IMR-90 (cell line): ENCODE data around the gene ZNF593OS. TPM values are rescaled to one million over a fixed set of nuclear protein-coding genes. Genes with fewer than 3 reads are reported as not detected.

ENCODE experiments used
- ATAC-seq: fragments of 200-7000 bp; cut with Tn5 transposase; 2 replicates; pipeline ENCODE4 v1.9.1; 2020; ENCODE audit warnings: low read depth, mild to moderate bottlenecking, moderate library complexity
- BruUV-seq: library from RNA; stranded (reverse); fragments of 400-500 nt; replicated peaks from 2 replicates; lab custom pipeline; 2021; lab: Mats Ljungman, UMichigan
- CTCF ChIA-PET: fragments of 300-600 bp; formaldehyde crosslinking; extraction: SDS; loops from one replicate; lab custom pipeline; 2021; ENCODE audit warnings: antibody characterized with exemption; lab: Yijun Ruan, JAX
- POLR2A ChIA-PET: fragments of 300-600 bp; sonication (Branson Sonifier 250); formaldehyde crosslinking; loops from one replicate; lab custom pipeline; 2022; ENCODE audit warnings: antibody characterized with exemption; ENCODE audit not compliant: unreplicated experiment; lab: Charles Lee
- DNase-seq: peaks from one replicate; pipeline ENCODE4 v3.0.0; 2013
- H2AFZ ChIP-seq: replicated peaks from 2 replicates; pipeline ENCODE3; 2013; ENCODE audit warnings: low read length, mild to moderate bottlenecking; ENCODE audit not compliant: poor library complexity
- H2AK5ac ChIP-seq: 2 replicates; pipeline ENCODE4 v1.6.1; 2013; ENCODE audit warnings: low read depth, low read length, inconsistent platforms
- H2AK9ac ChIP-seq: replicated peaks from 2 replicates; pipeline ENCODE3; 2013; ENCODE audit warnings: mild to moderate bottlenecking, low read depth, low read length, moderate library complexity; ENCODE audit not compliant: poor library complexity
- H2BK120ac ChIP-seq: 2 replicates; pipeline ENCODE4 v1.6.1; 2013; ENCODE audit warnings: low read depth, low read length, inconsistent platforms
- H2BK15ac ChIP-seq: 3 replicates; pipeline ENCODE4 v1.6.1; 2013; ENCODE audit warnings: low read depth, low read length, inconsistent platforms
- H2BK20ac ChIP-seq: 2 replicates; pipeline ENCODE4 v1.6.1; 2013; ENCODE audit warnings: low read depth, mild to moderate bottlenecking, inconsistent platforms, low read length, moderate library complexity
- H2BK5ac ChIP-seq: 2 replicates; pipeline ENCODE4 v1.6.1; 2013; ENCODE audit warnings: mild to moderate bottlenecking, low read depth, low read length, inconsistent platforms; ENCODE audit not compliant: poor library complexity, severe bottlenecking
- H3K14ac ChIP-seq: replicated peaks from 2 replicates; pipeline ENCODE4 v1.6.1; 2013; ENCODE audit warnings: low read depth, low read length, inconsistent platforms
- H3K18ac ChIP-seq: 2 replicates; pipeline ENCODE4 v1.6.1; 2013; ENCODE audit warnings: low read depth, low read length, control low read depth
- H3K23ac ChIP-seq: 2 replicates; pipeline ENCODE4 v1.6.1; 2013; ENCODE audit warnings: low read depth, low read length, inconsistent platforms
- H3K27ac ChIP-seq: 2 replicates; pipeline ENCODE4 v1.5.1; 2013; ENCODE audit warnings: mild to moderate bottlenecking, control low read depth, low read length; ENCODE audit not compliant: insufficient read depth
- H3K27me3 ChIP-seq: 2 replicates; pipeline ENCODE4 v1.6.1; 2013; ENCODE audit warnings: low read length; ENCODE audit not compliant: control insufficient read depth, insufficient read depth
- H3K36me3 ChIP-seq: 2 replicates; pipeline ENCODE4 v1.6.1; 2013; ENCODE audit warnings: low read length, mixed read lengths; ENCODE audit not compliant: control insufficient read depth, insufficient read depth
- H3K4ac ChIP-seq: 2 replicates; pipeline ENCODE4 v1.6.1; 2013; ENCODE audit warnings: low read depth, low read length, inconsistent platforms
- H3K4me1 ChIP-seq: 2 replicates; pipeline ENCODE4 v1.6.1; 2013; ENCODE audit warnings: low read length, mixed read lengths; ENCODE audit not compliant: control insufficient read depth, insufficient read depth
- H3K4me2 ChIP-seq: 2 replicates; pipeline ENCODE4 v1.6.1; 2013; ENCODE audit warnings: low read depth, mild to moderate bottlenecking, control low read depth, low read length, moderate library complexity
- H3K4me3 ChIP-seq: 2 replicates; pipeline ENCODE4 v1.5.1; 2013; ENCODE audit warnings: low read depth, mild to moderate bottlenecking, control low read depth, low read length, moderate library complexity; ENCODE audit not compliant: insufficient read depth
- H3K56ac ChIP-seq: 2 replicates; pipeline ENCODE4 v1.6.1; 2013; ENCODE audit warnings: low read length, inconsistent platforms; ENCODE audit not compliant: insufficient read depth; ENCODE audit errors: extremely low read depth
- H3K79me1 ChIP-seq, 2 experiments: 2 replicates each; pipeline ENCODE4 v1.6.1; 2013; ENCODE audit warnings: low read length in 2 of 2, inconsistent platforms in 1 of 2, low read depth in 1 of 2
- H3K9ac ChIP-seq: 2 replicates; pipeline ENCODE4 v1.6.1; 2013; ENCODE audit warnings: low read depth, low read length, control low read depth
- H3K9me1 ChIP-seq: 2 replicates; pipeline ENCODE4 v1.6.1; 2013; ENCODE audit warnings: low read length, inconsistent platforms; ENCODE audit not compliant: insufficient read depth
- H3K9me3 ChIP-seq: 2 replicates; pipeline ENCODE4 v1.6.1; 2013; ENCODE audit warnings: low read length; ENCODE audit not compliant: control insufficient read depth, insufficient read depth
- H4K20me1 ChIP-seq: 2 replicates; pipeline ENCODE4 v1.6.1; 2013; ENCODE audit warnings: low read length, inconsistent platforms; ENCODE audit not compliant: insufficient read depth
- H4K5ac ChIP-seq: 2 replicates; pipeline ENCODE4 v1.6.1; 2013; ENCODE audit warnings: mild to moderate bottlenecking, low read depth, low read length, control low read depth
- H4K8ac ChIP-seq, 2 experiments: 2 replicates each; pipeline ENCODE4 v1.6.1; 2013; ENCODE audit warnings: low read depth in 2 of 2, low read length in 2 of 2, control low read depth in 1 of 2, inconsistent platforms in 1 of 2
- H4K91ac ChIP-seq: 2 replicates; pipeline ENCODE4 v1.6.1; 2013; ENCODE audit warnings: low read depth, low read length, inconsistent platforms; ENCODE audit not compliant: insufficient read depth
- BHLHE40 ChIP-seq: fragments of 150-350 bp; IDR thresholded peaks from 2 replicates; pipeline ENCODE4 v1.6.1; 2016; ENCODE audit warnings: mild to moderate bottlenecking, low read depth, low read length
- CEBPB ChIP-seq: IDR thresholded peaks from 2 replicates; pipeline ENCODE4 v1.6.1; 2012; ENCODE audit warnings: low read depth, low read length, improper control_type of control experiment
- MAZ ChIP-seq: IDR thresholded peaks from 2 replicates; pipeline ENCODE4 v1.6.1; 2012; ENCODE audit warnings: low read depth, mild to moderate bottlenecking, low read length, improper control_type of control experiment, moderate library complexity, borderline replicate concordance
- MXI1 ChIP-seq: IDR thresholded peaks from 2 replicates; pipeline ENCODE4 v1.6.1; 2012; ENCODE audit warnings: low read depth, mild to moderate bottlenecking, low read length, moderate library complexity, borderline replicate concordance
- SMC3 ChIP-seq: fragments of 150-350 bp; IDR thresholded peaks from 2 replicates; pipeline ENCODE4 v1.6.1; 2016; ENCODE audit warnings: low read depth, mild to moderate bottlenecking, antibody characterized with exemption, low read length, moderate library complexity
- USF2 ChIP-seq: fragments of 150-350 bp; IDR thresholded peaks from 2 replicates; pipeline ENCODE4 v1.6.1; 2017; ENCODE audit warnings: mild to moderate bottlenecking, antibody characterized with exemption, low read length, low read depth
- WGBS, 2 experiments: methylation state at CpG; one replicate each; pipeline versions ENCODE4 v1.1.5 to v1.1.7; 2013; ENCODE audit warnings: missing lambda C conversion rate in 2 of 2; ENCODE audit not compliant: insufficient read length in 1 of 2; ENCODE audit errors: extremely low coverage in 2 of 2; 5-methylcytosine and 5-hydroxymethylcytosine counted together
- dilution Hi-C: fragments of 300-500 bp; cut with HindIII; formaldehyde crosslinking; loops from one replicate; pipeline ENCODE4 v1.14.3; 2018; ENCODE audit warnings: low sequenced_read_pairs; ENCODE audit not compliant: unreplicated experiment
- in situ Hi-C: fragments of 300-500 bp; cut with MboI; formaldehyde crosslinking; loops from 3 replicates; pipeline ENCODE4 v1.14.3; 2019; ENCODE audit warnings: low sequenced_read_pairs, inconsistent platforms, mixed read lengths
- intact Hi-C: fragments of 100-400 bp; cut with micrococcal nuclease; formaldehyde crosslinking; loops from 2 replicates; pipeline ENCODE4 v1.10.0; 2022
- polyA plus RNA-seq, 3 experiments: library from polyadenylated mRNA; depleted of rRNA; stranded (reverse); fragments of >200 nt; gene quantifications; 2 replicates each; pipeline ENCODE4 v1.2.3, GENCODE V29; 2012; ENCODE audit warnings: low replicate concordance in 1 of 3
- total RNA-seq: library from RNA; depleted of rRNA; stranded (reverse); fragments of >200 nt; gene quantifications from 2 replicates; pipeline ENCODE4 v1.2.3, GENCODE V29; 2012
- TF ChIP-seq, protein P1 (sequence below): conservative IDR thresholded peaks from 2 replicates; pipeline ENCODE4 v1.5.1; 2012; ENCODE audit warnings: mild to moderate bottlenecking, low read depth, low read length, improper control_type of control experiment

The ZNF593OS gene
- total and polyA plus RNA-seq, 2 of the 4 experiments (the other 2 are of a cell fraction): not detected

DNA sequence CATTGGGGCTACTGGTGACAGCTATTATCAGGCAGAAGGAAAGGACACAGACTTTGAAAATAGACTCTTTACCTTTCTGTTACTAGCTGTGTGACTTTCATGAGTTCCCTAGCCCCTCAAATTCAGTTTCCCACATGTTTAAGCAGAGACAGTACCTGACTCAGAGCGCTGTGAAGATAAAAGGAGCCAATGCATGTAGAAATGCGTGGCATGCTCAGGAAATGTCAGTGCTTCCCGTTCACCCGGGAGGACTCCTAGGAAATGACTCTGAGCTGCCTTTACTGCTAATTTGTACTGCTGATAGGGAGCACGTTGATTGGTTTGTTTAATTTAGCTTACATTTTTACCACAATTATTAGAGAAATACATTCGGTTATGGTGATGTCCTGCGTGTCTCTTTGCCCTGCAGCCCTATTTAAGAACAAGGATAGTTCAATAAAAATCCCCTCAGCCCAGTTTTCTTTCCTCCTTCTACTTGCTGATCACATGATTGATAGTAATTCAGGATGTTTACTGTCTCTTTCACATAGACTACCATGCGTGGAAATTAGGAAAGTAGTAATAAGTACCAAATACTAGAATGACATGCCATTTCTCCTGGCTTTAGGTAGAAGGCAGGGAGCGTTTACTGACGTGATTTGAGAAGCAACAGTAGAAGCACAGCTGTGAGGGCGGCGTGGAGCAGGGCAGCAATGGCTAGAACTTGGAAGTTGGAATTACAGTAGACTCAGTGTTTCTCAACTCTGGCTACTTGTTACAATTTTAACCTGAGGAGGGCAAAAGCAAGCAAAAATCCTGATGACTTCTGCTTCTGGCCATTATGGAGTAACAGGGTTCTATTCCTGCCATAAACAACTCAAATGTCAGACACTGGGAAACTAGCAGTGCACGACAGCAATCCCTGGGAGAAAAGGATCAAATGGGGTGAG is 44.1 kb downstream of the ZNF593OS start (continued):
- no peak for TF ChIP-seq USF2

GRCh38 chr1:26126321-26127084 is 45.1 kb downstream of the ZNF593OS start:
- Histone ChIP-seq H4K5ac (no peak overlapping the region), H3K9me1 (no peaks in the 10 kb centered on the region), H3K9ac (no peak overlapping the region), H2AFZ (no peak overlapping the region), H3K18ac (no peak overlapping the region), H2AK5ac (no peak overlapping the region), H4K8ac (no peak overlapping the region), H3K36me3 (peaks cover 4% of the 10 kb centered on the region; the same call in 1 of the 2 replicates), H2BK120ac (no peak overlapping the region), H3K23ac (no peak overlapping the region), H2AK9ac (no peak overlapping the region), H3K14ac (no peak overlapping the region), H4K91ac (no peak overlapping the region), H4K20me1 (no peaks in the 10 kb centered on the region), H3K9me3 (no peaks in the 10 kb centered on the region), H3K27ac (no peak overlapping the region), H3K79me1 (no peaks in the 10 kb centered on the region; a peak in 1 of 4 replicates), H2BK20ac (no peak overlapping the region), H3K4me1 (0 out of 2 replicates have a peak, but pooled peaks cover 1% of the 10 kb centered on the region), H2BK5ac (no peak overlapping the region), H3K4me2 (no peak overlapping the region), H3K4ac (no peak overlapping the region), H3K56ac (no peak overlapping the region), H3K4me3 (no peak overlapping the region), H2BK15ac (no peak overlapping the region), H3K27me3 (peaks cover 11% of the 10 kb centered on the region)
- CTCF ChIA-PET: interaction anchor here (0.7 to 1.3 kb wide), 2 partner anchors 19 to 25 kb away, joined by 7 to 8 read pairs; no protein-coding TSS in a partner anchor
- in situ Hi-C loops: no loop called here
- dilution Hi-C loops: no loop called here
- no CpG with 5 or more reads among the region's 9 CpGs for WGBS, 2 experiments
- no peak for ATAC-seq
- BruUV-seq: no TSS peak
- intact Hi-C loops: no loop called here
- peak; percentile 26 for DNase-seq
- TF ChIP-seq, protein P1, sequence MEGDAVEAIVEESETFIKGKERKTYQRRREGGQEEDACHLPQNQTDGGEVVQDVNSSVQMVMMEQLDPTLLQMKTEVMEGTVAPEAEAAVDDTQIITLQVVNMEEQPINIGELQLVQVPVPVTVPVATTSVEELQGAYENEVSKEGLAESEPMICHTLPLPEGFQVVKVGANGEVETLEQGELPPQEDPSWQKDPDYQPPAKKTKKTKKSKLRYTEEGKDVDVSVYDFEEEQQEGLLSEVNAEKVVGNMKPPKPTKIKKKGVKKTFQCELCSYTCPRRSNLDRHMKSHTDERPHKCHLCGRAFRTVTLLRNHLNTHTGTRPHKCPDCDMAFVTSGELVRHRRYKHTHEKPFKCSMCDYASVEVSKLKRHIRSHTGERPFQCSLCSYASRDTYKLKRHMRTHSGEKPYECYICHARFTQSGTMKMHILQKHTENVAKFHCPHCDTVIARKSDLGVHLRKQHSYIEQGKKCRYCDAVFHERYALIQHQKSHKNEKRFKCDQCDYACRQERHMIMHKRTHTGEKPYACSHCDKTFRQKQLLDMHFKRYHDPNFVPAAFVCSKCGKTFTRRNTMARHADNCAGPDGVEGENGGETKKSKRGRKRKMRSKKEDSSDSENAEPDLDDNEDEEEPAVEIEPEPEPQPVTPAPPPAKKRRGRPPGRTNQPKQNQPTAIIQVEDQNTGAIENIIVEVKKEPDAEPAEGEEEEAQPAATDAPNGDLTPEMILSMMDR: no peak
- no peak for TF ChIP-seq CEBPB
- TF ChIP-seq MXI1: no peak
- TF ChIP-seq SMC3: no peak
- no peak for TF ChIP-seq BHLHE40
- TF ChIP-seq MAZ: no peak
- POLR2A ChIA-PET: no interaction called here
